ENCODE measurements around the gene HCK.

HCK gene

GRCh38 chr20:32132911-32133549 is 81.0 kb downstream of the HCK start:
- DNase-seq, result no peak

- DNase-seq, result no peak
These were observed 82.0 kb downstream of the HCK start for GRCh38 chr20:32134026-32134425.

GRCh38 chr20:32135983-32136515 is 84.0 kb downstream of the HCK start:
- DNase-seq, result no peak

- DNase-seq, result no peak
These were observed 86.9 kb downstream of the HCK start for GRCh38 chr20:32138921-32139320.

- no peak for DNase-seq
These were observed 87.9 kb downstream of the HCK start for GRCh38 chr20:32139947-32140346.

- no peak for DNase-seq
These were observed 88.6 kb downstream of the HCK start for GRCh38 chr20:32140603-32141002.

GRCh38 chr20:32141465-32141980 is 89.5 kb downstream of the HCK start:
- DNase-seq, result no peak

- DNase-seq, result no peak
These were observed 90.0 kb downstream of the HCK start for GRCh38 chr20:32142088-32142487.

- no peak for DNase-seq
These were observed 90.9 kb downstream of the HCK start for GRCh38 chr20:32142991-32143390.

GRCh38 chr20:32144898-32145662 is 93.0 kb downstream of the HCK start:
- DNase-seq, result no peak

- DNase-seq, result no peak
These were observed 97.6 kb downstream of the HCK start for GRCh38 chr20:32149566-32150170.

GRCh38 chr20:32150291-32150848 is 98.3 kb downstream of the HCK start:
- no peak for DNase-seq
